ENCODE results near the gene TSEN15.

Gene TSEN15

DNA sequence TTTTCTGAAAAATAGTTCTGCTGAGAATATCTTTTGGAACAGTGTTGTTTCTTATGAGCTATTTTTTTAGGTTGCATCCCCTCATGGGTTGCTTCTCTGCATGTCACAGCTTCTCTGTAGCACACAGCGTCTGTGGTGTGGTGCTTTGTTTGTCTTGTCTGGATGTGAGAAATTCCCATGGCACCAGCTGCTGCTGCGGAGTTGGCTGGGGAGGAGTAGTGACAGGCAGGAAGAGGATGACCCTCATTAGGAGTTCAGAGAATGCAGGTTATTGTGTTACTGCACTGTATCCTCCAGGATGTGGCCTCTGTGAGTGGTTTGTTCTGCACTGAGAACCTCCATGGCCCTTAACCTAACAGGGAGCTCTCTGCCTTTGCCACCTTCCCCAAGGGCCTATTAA lies 64.8 kb downstream of the TSEN15 start:
- Histone ChIP-seq H3K27ac (no peak overlapping the region), H3K27me3 (ENCODE audit: insufficient read depth, low read depth, severe bottlenecking) (no peaks in the 10 kb centered on the region), H3K4me3 (ENCODE audit: low read depth, low read length) (no peak overlapping the region), H3K9me3 (ENCODE audit: severe bottlenecking) (no peaks in the 10 kb centered on the region), H3K36me3 (no peaks in the 10 kb centered on the region)
- DNase-seq = no peak
- TF ChIP-seq CTCF (IDR thresholded peaks at IDR 0.05; ENCODE audit: low read depth, low read length) = no peak

- Histone ChIP-seq H3K27me3 (ENCODE audit: insufficient read depth, low read depth, severe bottlenecking) (no peaks in the 10 kb centered on the region), H3K36me3 (no peaks in the 10 kb centered on the region), H3K27ac (no peak overlapping the region), H3K9me3 (ENCODE audit: severe bottlenecking) (no peaks in the 10 kb centered on the region), H3K4me3 (ENCODE audit: low read depth, low read length) (no peak overlapping the region)
- no peak for DNase-seq
- no peak for TF ChIP-seq CTCF (IDR thresholded peaks at IDR 0.05; ENCODE audit: low read depth, low read length)
Measured at GRCh38 chr1:184118046-184118445, 66.5 kb downstream of the TSEN15 start.

All from WERI-Rb-1 (cell line).